Measurements from ENCODE around the gene INTS14. TPM values are rescaled to one million over a fixed set of nuclear protein-coding genes. Genes with fewer than 3 reads are reported as not detected.

INTS14 gene
- total and polyA plus RNA-seq, 3 donors from 2014 or later, result 41.7 to 71.0 (median 65.7) TPM

- Histone ChIP-seq H3K27ac (no peak overlapping the region), H3K4me1 (no peaks in the 10 kb centered on the region), H3K36me3 (ENCODE audit: low read depth, missing control alignments) (no peaks in the 10 kb centered on the region), H3K27me3 (no peaks in the 10 kb centered on the region), H3K9me3 (no peaks in the 10 kb centered on the region), H3K4me3 (no peak overlapping the region)
- no peak for DNase-seq
- 94 to 95% methylated on average over 11 to 12 of the region's 12 CpGs for WGBS, 2 donors
- intact Hi-C loops (cut with DNase I; ENCODE audit: low total_unique reads), result no loop called here
- TF ChIP-seq, protein P1, sequence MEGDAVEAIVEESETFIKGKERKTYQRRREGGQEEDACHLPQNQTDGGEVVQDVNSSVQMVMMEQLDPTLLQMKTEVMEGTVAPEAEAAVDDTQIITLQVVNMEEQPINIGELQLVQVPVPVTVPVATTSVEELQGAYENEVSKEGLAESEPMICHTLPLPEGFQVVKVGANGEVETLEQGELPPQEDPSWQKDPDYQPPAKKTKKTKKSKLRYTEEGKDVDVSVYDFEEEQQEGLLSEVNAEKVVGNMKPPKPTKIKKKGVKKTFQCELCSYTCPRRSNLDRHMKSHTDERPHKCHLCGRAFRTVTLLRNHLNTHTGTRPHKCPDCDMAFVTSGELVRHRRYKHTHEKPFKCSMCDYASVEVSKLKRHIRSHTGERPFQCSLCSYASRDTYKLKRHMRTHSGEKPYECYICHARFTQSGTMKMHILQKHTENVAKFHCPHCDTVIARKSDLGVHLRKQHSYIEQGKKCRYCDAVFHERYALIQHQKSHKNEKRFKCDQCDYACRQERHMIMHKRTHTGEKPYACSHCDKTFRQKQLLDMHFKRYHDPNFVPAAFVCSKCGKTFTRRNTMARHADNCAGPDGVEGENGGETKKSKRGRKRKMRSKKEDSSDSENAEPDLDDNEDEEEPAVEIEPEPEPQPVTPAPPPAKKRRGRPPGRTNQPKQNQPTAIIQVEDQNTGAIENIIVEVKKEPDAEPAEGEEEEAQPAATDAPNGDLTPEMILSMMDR (IDR thresholded peaks at IDR 0.05), result no peak
- TF ChIP-seq POLR2A (IDR thresholded peaks at IDR 0.05), result no peak
These were observed 39.5 kb upstream of the INTS14 start for GRCh38 chr15:65650312-65651041.

GRCh38 chr15:65646486-65646885 is 35.6 kb upstream of the INTS14 start:
- Histone ChIP-seq H3K9me3 (no peaks in the 10 kb centered on the region), H3K4me1 (no peaks in the 10 kb centered on the region), H3K27ac (no peak overlapping the region), H3K4me3 (no peak overlapping the region), H3K27me3 (no peaks in the 10 kb centered on the region), H3K36me3 (ENCODE audit: low read depth, missing control alignments) (no peaks in the 10 kb centered on the region)
- 86 to 92% methylated on average over 4 of the region's 4 CpGs for WGBS, 2 donors
- TF ChIP-seq, protein P1 (IDR thresholded peaks at IDR 0.05), result no peak
- TF ChIP-seq POLR2A (IDR thresholded peaks at IDR 0.05), result no peak
- intact Hi-C loops (cut with DNase I; ENCODE audit: low total_unique reads), result no loop called here
- DNase-seq, result no peak

DNA sequence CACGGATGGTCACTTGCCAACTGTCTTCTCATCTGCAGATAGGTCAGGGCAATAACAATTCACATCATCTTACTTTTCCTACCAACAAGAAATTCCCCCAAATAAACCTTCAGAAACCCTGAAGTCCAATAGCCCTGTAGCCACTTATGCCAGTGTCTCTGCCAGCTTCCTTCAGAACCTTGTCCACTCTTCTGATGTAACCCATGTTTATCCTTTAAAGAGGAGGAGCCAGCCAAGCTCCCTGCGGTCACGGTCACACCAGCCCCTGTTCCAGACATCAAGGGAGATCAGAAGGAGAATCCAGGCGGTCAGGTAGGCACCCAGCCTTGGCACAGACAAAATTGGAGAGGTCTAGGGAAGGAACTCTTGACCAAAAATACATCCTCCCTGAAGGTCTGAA is 34.5 kb upstream of the INTS14 start:
- Histone ChIP-seq H3K4me3 (no peak overlapping the region), H3K27me3 (no peaks in the 10 kb centered on the region), H3K27ac (no peak overlapping the region), H3K9me3 (no peaks in the 10 kb centered on the region), H3K4me1 (no peaks in the 10 kb centered on the region), H3K36me3 (ENCODE audit: low read depth, missing control alignments) (no peaks in the 10 kb centered on the region)
- no peak for DNase-seq
- WGBS, 2 donors, result 92 to 97% methylated on average over 4 of the region's 4 CpGs
- TF ChIP-seq POLR2A (IDR thresholded peaks at IDR 0.05), result no peak
- TF ChIP-seq, protein P1 (IDR thresholded peaks at IDR 0.05), result no peak
- intact Hi-C loops (cut with DNase I; ENCODE audit: low total_unique reads), result no loop called here

GRCh38 chr15:65644282-65644681 is 33.4 kb upstream of the INTS14 start:
- 90 to 95% methylated on average over 3 to 4 of the region's 4 CpGs for WGBS, 2 donors

More at GRCh38 chr15:65644282-65644681, 33.4 kb upstream of the INTS14 start:
- Histone ChIP-seq H3K4me3 (no peak overlapping the region), H3K4me1 (no peaks in the 10 kb centered on the region), H3K27me3 (no peaks in the 10 kb centered on the region), H3K36me3 (ENCODE audit: low read depth, missing control alignments) (no peaks in the 10 kb centered on the region), H3K27ac (no peak overlapping the region), H3K9me3 (no peaks in the 10 kb centered on the region)
- no peak for DNase-seq
- no peak for TF ChIP-seq POLR2A (IDR thresholded peaks at IDR 0.05)
- TF ChIP-seq, protein P1 (IDR thresholded peaks at IDR 0.05), result no peak
- intact Hi-C loops (cut with DNase I; ENCODE audit: low total_unique reads), result no loop called here

Data from testis (tissue), 3 donors.